Esophagus squamous epithelium (tissue), 5 donors: ENCODE results near the gene AIRE. TPM values are rescaled to one million over a fixed set of nuclear protein-coding genes. Genes with fewer than 3 reads are reported as not detected.
A peak's percentile ranks its signal among the peaks of the same experiment; 100 is the strongest.

Experiments
- DNase-seq: peaks from one replicate; lab custom pipeline; 2025; lab: John Stamatoyannopoulos, UW
- H3K27ac ChIP-seq, 4 donors: fragments of 200-600 bp; sonication (generic); one replicate each; pipeline ENCODE4 v1.5.1; 2016 to 2019; ENCODE audit warnings: mild to moderate bottlenecking in 1 of 4
- H3K27me3 ChIP-seq, 4 donors: fragments of 200-600 bp; sonication (generic); 1 replicate in 3 of 4; 2 replicates in 1 of 4; pipeline versions ENCODE4 v1.5.1 to v1.6.0; 2017 to 2021; ENCODE audit warnings: antibody characterized with exemption in 1 of 4
- H3K36me3 ChIP-seq, 3 donors: fragments of 200-600 bp; sonication (generic); one replicate each; pipeline ENCODE4 v1.5.1; 2016 to 2019
- H3K4me1 ChIP-seq, 3 donors: fragments of 200-600 bp; sonication (generic); one replicate each; pipeline ENCODE4 v1.5.1; 2017 to 2019
- H3K4me3 ChIP-seq, 4 donors: fragments of 200-600 bp; sonication (generic); 1 replicate in 3 of 4; 2 replicates in 1 of 4; pipeline ENCODE4 v1.5.1; 2016 to 2019; ENCODE audit warnings: mild to moderate bottlenecking in 2 of 4, moderate library complexity in 1 of 4
- H3K9me3 ChIP-seq, 3 donors: fragments of 200-600 bp; sonication (generic); one replicate each; pipeline ENCODE4 v1.5.1; 2016 to 2019
- CTCF ChIP-seq, 6 experiments: fragments of 450-650 bp in 4 of 6; fragments of 200-600 bp in 2 of 6; sonication (generic) in 2 of 6; IDR thresholded peaks; one replicate each; pipeline ENCODE4 v1.5.1; 2016 to 2019; ENCODE audit warnings: antibody characterized with exemption in 6 of 6, mild to moderate bottlenecking in 4 of 6, moderate library complexity in 4 of 6
- POLR2A ChIP-seq, 4 donors: fragments of 450-650 bp; IDR thresholded peaks; one replicate each; pipeline ENCODE4 v1.6.1; 2017; ENCODE audit warnings: antibody characterized with exemption in 4 of 4, mild to moderate bottlenecking in 4 of 4, moderate library complexity in 3 of 4
- WGBS, 2 donors: methylation state at CpG; one replicate each; pipeline ENCODE4 v1.1.5; 2018; 5-methylcytosine and 5-hydroxymethylcytosine counted together
- intact Hi-C: fragments of 100-400 bp; cut with DNase I; formaldehyde crosslinking; loops from one replicate; pipeline ENCODE4 v1.15.0; 2022
- total RNA-seq, 4 donors: library from RNA; depleted of rRNA; stranded (reverse); fragments of >200 nt; gene quantifications; one replicate each; pipeline ENCODE4 v1.1.0, GENCODE V29; 2016
- donor health status: DM: yes; HTN: yes; CAD: no.

The AIRE gene
- total RNA-seq, 4 donors from 2014 or later: not detected

DNA sequence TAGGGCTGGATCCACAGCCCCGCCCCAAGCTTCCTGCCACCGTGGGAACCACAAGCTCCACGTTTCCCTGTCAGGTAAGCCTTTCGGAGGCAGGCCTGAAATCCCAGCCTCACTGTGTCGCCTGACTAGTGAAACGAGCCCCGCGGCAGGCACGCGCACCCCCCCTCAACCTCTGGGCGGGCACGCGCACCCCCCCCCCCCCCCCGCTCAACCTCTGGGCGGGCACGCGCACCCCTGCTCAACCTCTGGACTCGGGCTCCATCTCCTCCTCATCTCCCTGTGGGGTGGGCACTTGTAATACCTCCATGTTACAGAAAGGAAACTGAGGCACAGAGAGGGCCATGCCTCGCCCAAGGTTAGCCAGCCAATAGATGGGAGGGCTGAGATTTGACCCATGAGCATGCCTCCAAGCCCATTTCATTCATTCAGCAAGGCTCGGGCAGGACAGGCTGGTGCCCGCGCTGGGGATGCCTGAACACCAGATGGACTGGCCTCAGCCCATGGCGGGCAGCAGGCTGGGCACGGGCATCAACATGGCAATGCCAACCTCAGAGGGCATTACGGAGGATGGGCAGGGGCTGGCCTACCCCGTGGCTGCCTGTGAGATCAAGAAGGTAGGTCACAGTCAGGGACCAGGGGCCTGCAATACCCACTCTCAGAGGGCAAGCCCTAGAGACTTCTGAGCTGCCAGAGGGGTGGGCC is 48.8 kb downstream of the AIRE start:
- no peak for TF ChIP-seq POLR2A (IDR thresholded peaks at IDR 0.05)
- H3K27me3 ChIP-seq: no peaks in the 10 kb centered on the region
- peaks cover 0 to 36% (median 0%) of the 10 kb centered on the region in 3 donors for H3K36me3 ChIP-seq
- intact Hi-C loops: no loop called here
- no peak for DNase-seq
- H3K4me1 ChIP-seq: peaks cover 5 to 29% (median 9%) of the 10 kb centered on the region in 3 donors
- H3K9me3 ChIP-seq: no peaks in the 10 kb centered on the region
- H3K4me3 ChIP-seq: no peak overlapping the region
- 79% methylated on average over 5 of the region's 26 CpGs; no CpG with 5 or more reads in 1 of the 2 donors for WGBS, 2 donors
- no peak overlapping the region for H3K27ac ChIP-seq

DNA sequence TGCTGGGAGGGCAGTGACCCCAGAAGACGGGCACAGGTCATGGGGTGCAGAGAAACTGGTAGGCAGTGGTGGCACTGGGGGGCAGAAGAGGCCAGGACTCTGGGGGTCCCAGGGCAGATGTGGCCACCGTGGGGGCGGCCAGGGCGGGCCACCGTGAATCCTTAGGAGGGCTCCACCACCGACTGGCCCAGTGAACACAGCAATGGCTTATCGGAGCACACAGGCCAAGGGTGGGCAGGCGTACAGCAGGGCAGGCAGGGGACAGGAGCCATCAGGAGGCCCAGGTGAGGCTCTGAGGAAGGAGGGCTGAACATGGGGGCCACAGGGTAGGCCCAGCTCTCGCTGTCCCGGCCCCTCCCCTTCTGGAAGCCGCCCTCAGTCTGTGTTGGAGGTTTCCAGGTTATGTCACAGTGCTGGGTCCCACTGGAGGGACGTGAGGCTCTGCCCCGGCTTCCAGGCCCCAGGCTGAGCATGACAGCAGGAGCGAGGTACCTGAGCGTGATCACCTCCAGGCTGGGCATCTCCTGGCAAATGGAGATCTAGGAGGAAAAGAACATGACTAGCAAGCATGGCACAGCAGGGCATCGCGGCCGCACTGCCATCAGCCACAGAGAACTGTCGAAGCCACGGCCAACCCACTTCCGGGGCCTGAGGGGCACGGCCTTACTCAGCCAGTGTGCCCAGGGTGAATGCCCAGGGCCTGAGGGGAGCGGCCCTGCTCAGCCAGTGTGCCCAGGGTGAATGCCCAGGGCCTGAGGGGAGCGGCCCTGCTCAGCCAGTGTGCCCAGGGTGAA is 49.8 kb downstream of the AIRE start:
- WGBS, 2 donors: 92 to 96% methylated on average over 5 to 8 of the region's 24 CpGs
- no peaks in the 10 kb centered on the region for H3K9me3 ChIP-seq

DNA sequence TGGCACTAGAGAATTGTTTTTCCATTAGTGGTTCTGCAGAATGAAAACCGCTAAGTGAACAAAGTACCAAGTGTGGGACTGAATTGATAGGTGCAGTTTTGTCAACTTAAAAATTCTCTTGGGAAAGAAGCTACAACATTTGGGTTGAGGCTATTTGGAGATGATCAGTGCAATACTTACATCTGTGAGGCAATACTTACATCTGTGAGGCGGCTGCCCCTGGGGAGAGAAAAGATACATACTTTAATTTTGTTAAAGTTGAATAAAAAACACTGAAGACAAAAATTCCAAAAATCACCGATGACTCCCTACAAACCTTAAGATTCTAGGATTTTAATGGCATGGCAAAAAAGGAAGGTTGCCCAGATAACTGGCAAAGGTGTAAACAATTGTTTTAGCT is 51.8 kb downstream of the AIRE start:
- Histone ChIP-seq H3K9me3 (no peaks in the 10 kb centered on the region), H3K4me3 (no peak overlapping the region), H3K27ac (peak overlapping the region in 2 of 4 donors; percentile 89 to 98), H3K27me3 (no peaks in the 10 kb centered on the region), H3K36me3 (peaks cover 0 to 34% (median 0%) of the 10 kb centered on the region in 3 donors), H3K4me1 (peaks cover 10 to 40% (median 14%) of the 10 kb centered on the region in 3 donors)
- TF ChIP-seq CTCF (IDR thresholded peaks at IDR 0.05) (no peak), POLR2A (IDR thresholded peaks at IDR 0.05) (no peak)
- intact Hi-C loops: no loop called here
- 81 to 85% methylated on average over 3 of the region's 3 CpGs for WGBS, 2 donors
- no peak for DNase-seq

More for the DNA sequence above, 49.8 kb downstream of the AIRE start:
- H3K27ac ChIP-seq: no peak overlapping the region
- TF ChIP-seq CTCF (IDR thresholded peaks at IDR 0.05) (no peak), POLR2A (IDR thresholded peaks at IDR 0.05) (no peak)
- H3K27me3 ChIP-seq: no peaks in the 10 kb centered on the region
- intact Hi-C loops: no loop called here
- no peak for DNase-seq
- H3K4me3 ChIP-seq: no peak overlapping the region
- H3K36me3 ChIP-seq: peaks cover 0 to 36% (median 0%) of the 10 kb centered on the region in 3 donors
- H3K4me1 ChIP-seq: peaks cover 10 to 39% (median 14%) of the 10 kb centered on the region in 3 donors

- H3K4me3 ChIP-seq: peak overlapping the region; percentile 27 to 84 (median 62)
- intact Hi-C loops: no loop called here
- TF ChIP-seq CTCF (IDR thresholded peaks at IDR 0.05) (peak in 3 of 6 experiments; percentile 28 to 49 (median 36)), POLR2A (IDR thresholded peaks at IDR 0.05) (no peak)
- peak overlapping the region; percentile 79 to 99 (median 94) for H3K27ac ChIP-seq
- H3K27me3 ChIP-seq: no peaks in the 10 kb centered on the region
- no peaks in the 10 kb centered on the region for H3K9me3 ChIP-seq
- peaks cover 0 to 28% (median 0%) of the 10 kb centered on the region in 3 donors for H3K36me3 ChIP-seq
- DNase-seq: no peak
- H3K4me1 ChIP-seq: peaks cover 10 to 40% (median 14%) of the 10 kb centered on the region in 3 donors
- 5 to 17% methylated on average over 18 to 20 of the region's 47 CpGs for WGBS, 2 donors
Observed at GRCh38 chr21:44337941-44338895, 52.5 kb downstream of the AIRE start.
